C4-2B (cell line): Measurements from ENCODE around the gene ATP8B3.

Experiments
- H3K27ac ChIP-seq: fragments of 450-650 bp; 2 replicates; pipeline ENCODE4 v1.5.1; 2017
- CTCF ChIP-seq: fragments of 450-650 bp; conservative IDR thresholded peaks from 2 replicates; pipeline ENCODE4 v1.5.1; 2017; ENCODE audit warnings: mild to moderate bottlenecking
- ZFX ChIP-seq: fragments of 450-650 bp; IDR thresholded peaks from 2 replicates; pipeline ENCODE4 v1.6.1; 2017

ATP8B3 gene

GRCh38 chr19:1794424-1795172 is 17.5 kb downstream of the ATP8B3 start:
- H3K27ac ChIP-seq = no peak overlapping the region
- TF ChIP-seq ZFX (no peak), CTCF (no peak)

- H3K27ac ChIP-seq = no peak overlapping the region
- TF ChIP-seq ZFX (no peak), CTCF (no peak)
These were observed 20.2 kb downstream of the ATP8B3 start for GRCh38 chr19:1791879-1792278.

- no peak for TF ChIP-seq ZFX
- no peak for TF ChIP-seq CTCF
- H3K27ac ChIP-seq = no peak overlapping the region
These were observed 21.9 kb downstream of the ATP8B3 start for GRCh38 chr19:1790054-1790792.

GRCh38 chr19:1789261-1790041 is 22.6 kb downstream of the ATP8B3 start:
- H3K27ac ChIP-seq = no peak overlapping the region
- no peak for TF ChIP-seq ZFX

GRCh38 chr19:1787116-1787515 is 25.0 kb downstream of the ATP8B3 start:
- TF ChIP-seq CTCF (no peak), ZFX (no peak)
- H3K27ac ChIP-seq = no peak overlapping the region

GRCh38 chr19:1786668-1787067 is 25.4 kb downstream of the ATP8B3 start:
- no peak for TF ChIP-seq CTCF
- no peak for TF ChIP-seq ZFX

GRCh38 chr19:1785310-1785709 is 26.8 kb downstream of the ATP8B3 start:
- TF ChIP-seq ZFX (no peak), CTCF (no peak)
- H3K27ac ChIP-seq = no peak overlapping the region

More at GRCh38 chr19:1786668-1787067, 25.4 kb downstream of the ATP8B3 start:
- H3K27ac ChIP-seq = no peak overlapping the region
